HepG2 (cell line): Measurements from ENCODE around the gene STAG3. TPM values are rescaled to one million over a fixed set of nuclear protein-coding genes. Genes with fewer than 3 reads are reported as not detected.

Source experiments
- ATF4 ChIP-seq, 2 experiments: fragments of 450-650 bp in 1 of 2; sonication (generic) in 1 of 2; formaldehyde crosslinking; IDR thresholded peaks; 2 replicates each; pipeline versions ENCODE4 v1.5.0 to v1.8.0; 2020 to 2022; ENCODE audit warnings: mild to moderate bottlenecking in 1 of 2, missing genetic modification reagents in 1 of 2
- FOSL2 ChIP-seq: sonication (generic); formaldehyde crosslinking; IDR thresholded peaks from 2 replicates; pipeline ENCODE4 v1.4.0; 2020; ENCODE audit warnings: missing genetic modification reagents
- HMGXB4 ChIP-seq, 2 experiments: sonication (generic) in 1 of 2; formaldehyde crosslinking in 1 of 2; IDR thresholded peaks; 2 replicates each; pipeline versions ENCODE4 v1.4.0 to v1.6.1; 2018 to 2020; ENCODE audit warnings: missing genetic modification reagents in 2 of 2, borderline replicate concordance in 1 of 2, low read depth in 1 of 2, mild to moderate bottlenecking in 1 of 2, missing biosample characterization in 1 of 2
- HNRNPK ChIP-seq: fragments of 200-400 bp; formaldehyde crosslinking; IDR thresholded peaks from 2 replicates; pipeline ENCODE4 v1.6.1; 2018; ENCODE audit warnings: low read length, low read depth, moderate library complexity, mild to moderate bottlenecking; ENCODE audit not compliant: poor library complexity, severe bottlenecking
- MED1 ChIP-seq: sonication (generic); formaldehyde crosslinking; IDR thresholded peaks from 2 replicates; pipeline ENCODE4 v1.4.0; 2020; ENCODE audit warnings: missing genetic modification reagents
- ONECUT2 ChIP-seq: sonication (generic); formaldehyde crosslinking; IDR thresholded peaks from 2 replicates; pipeline ENCODE4 v1.4.0; 2020; ENCODE audit warnings: missing genetic modification reagents
- POGK ChIP-seq: sonication (generic); formaldehyde crosslinking; conservative IDR thresholded peaks from 2 replicates; pipeline ENCODE4 v1.8.0; 2022; ENCODE audit warnings: mild to moderate bottlenecking, moderate library complexity, missing genetic modification reagents
- SATB2 ChIP-seq: sonication (generic); formaldehyde crosslinking; IDR thresholded peaks from 2 replicates; pipeline ENCODE4 v1.5.0; 2020; ENCODE audit warnings: missing genetic modification reagents
- SNAPC4 ChIP-seq: sonication (generic); formaldehyde crosslinking; IDR thresholded peaks from 2 replicates; pipeline ENCODE4 v1.4.0; 2020; ENCODE audit warnings: mild to moderate bottlenecking, missing genetic modification reagents
- ZBTB14 ChIP-seq: sonication (generic); formaldehyde crosslinking; IDR thresholded peaks from 2 replicates; pipeline ENCODE4 v1.4.0; 2020; ENCODE audit warnings: missing genetic modification reagents
- ZBTB33 ChIP-seq: sonication (generic); formaldehyde crosslinking; IDR thresholded peaks from 2 replicates; pipeline ENCODE4 v1.4.0; 2020; ENCODE audit warnings: missing genetic modification reagents
- ZNF331 ChIP-seq: sonication (generic); formaldehyde crosslinking; IDR thresholded peaks from 2 replicates; pipeline ENCODE4 v1.4.0; 2020; ENCODE audit warnings: missing genetic modification reagents
- polyA plus RNA-seq, 8 experiments: library from polyadenylated mRNA; depleted of rRNA in 3 of 8; stranded (reverse) in 7 of 8; unstranded in 1 of 8; fragments of >200 nt; fragmentation: Illumina TruSeq in 4 of 8; extraction: Trizol in 4 of 8; gene quantifications; 2 replicates each; pipeline versions ENCODE4 v1.2.1 to v1.2.3, GENCODE V29; 2011 to 2016; ENCODE audit warnings: low read depth in 4 of 8, missing spikeins in 1 of 8, mixed read lengths in 1 of 8; ENCODE audit not compliant: insufficient read depth in 1 of 8
- total RNA-seq, 5 experiments: library from RNA; depleted of rRNA; stranded (reverse); fragments of >200 nt; fragmentation: Illumina TruSeq; extraction: Trizol; gene quantifications; 2 replicates each; pipeline ENCODE4 v1.2.3, GENCODE V29; 2016; ENCODE audit warnings: low read depth in 1 of 5

STAG3 gene
- total and polyA plus RNA-seq, 2 of the 13 experiments (the other 11 are each of a cell fraction or from before 2014, with no cell fraction given), result 0.09 to 0.33 TPM

- TF ChIP-seq ZBTB33 (CRISPR knock-in tag), result 0 out of 2 replicates have a peak, but pooled peaks have one; percentile 14
- peak in 1 of 2 experiments; percentile 84; a peak in 2 of 4 replicates for TF ChIP-seq ATF4 (CRISPR knock-in tag; IDR thresholded peaks at IDR 0.05)
- TF ChIP-seq HNRNPK, result no peak
- no peak for TF ChIP-seq POGK
- TF ChIP-seq HMGXB4 (CRISPR knock-in tag; IDR thresholded peaks at IDR 0.05; ENCODE audit: borderline replicate concordance in 1 of 2, low read depth in 1 of 2), result peak; percentile 67 to 77; a peak in 3 of 4 replicates
- TF ChIP-seq SNAPC4, result 0 out of 2 replicates have a peak, but pooled peaks have one; percentile 30
- TF ChIP-seq ONECUT2, result peak; percentile 59; the same call in 1 of the 2 replicates
- 0 out of 2 replicates have a peak, but pooled peaks have one; percentile 4 for TF ChIP-seq FOSL2 (CRISPR knock-in tag)
- no peak for TF ChIP-seq ZBTB14
- no peak for TF ChIP-seq MED1
- TF ChIP-seq SATB2 (CRISPR knock-in tag), result no peak
- no peak for TF ChIP-seq ZNF331 (CRISPR knock-in tag)
These were observed 46.9 kb upstream of the STAG3 start (continued) for GRCh38 chr7:100130608-100131453.
